ENCODE results near the gene ATOX1. TPM values are rescaled to one million over a fixed set of nuclear protein-coding genes. Genes with fewer than 3 reads are reported as not detected.

The ATOX1 gene
- total and polyA plus RNA-seq, 2 experiments from 2014 or later, result 118 to 134 TPM

DNA sequence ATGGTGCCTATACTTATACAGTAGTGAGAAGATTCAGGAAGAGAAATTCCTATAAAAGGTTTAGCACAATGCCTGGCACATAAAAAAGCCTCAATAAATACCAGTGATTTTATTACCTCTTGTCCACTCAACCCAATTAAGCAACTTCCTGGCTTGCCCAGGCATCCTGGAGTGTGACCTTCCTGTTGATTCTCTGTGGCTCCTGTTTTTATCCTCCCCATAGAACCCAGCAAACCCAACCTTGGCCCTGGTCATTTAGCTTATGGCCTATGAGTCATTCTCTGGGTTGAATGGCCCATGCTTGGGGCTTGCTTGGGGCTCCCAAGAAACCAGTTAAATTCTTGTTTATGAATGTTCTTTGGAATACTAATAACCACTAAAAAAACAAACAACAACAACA, 50.3 kb downstream of the ATOX1 start:
- no peak overlapping the region for H3K4me2 ChIP-seq
- H3F3A ChIP-seq (replicated peaks; ENCODE audit: low read depth), result no peaks in the 10 kb centered on the region
- H3K9me3 Mint-ChIP-seq, result no peaks in the 10 kb centered on the region
- H3K4me3 ChIP-seq, result no peak overlapping the region
- H3K4me1 Mint-ChIP-seq, result peaks cover 7% of the 10 kb centered on the region; the same call in 1 of the 3 replicates
- no peak overlapping the region for H3K27ac ChIP-seq (ENCODE audit: low read depth)
- no peaks in the 10 kb centered on the region for H3K27me3 ChIP-seq (ENCODE audit: insufficient read depth)
- TF ChIP-seq EZH2 (IDR thresholded peaks at IDR 0.05; ENCODE audit: low read depth, unreplicated experiment) (no peak), CREB1 (CRISPR knock-in tag; IDR thresholded peaks at IDR 0.05; ENCODE audit: low read depth) (no peak), JUNB (IDR thresholded peaks at IDR 0.05; ENCODE audit: unreplicated experiment) (no peak), ZNF114 (CRISPR knock-in tag; IDR thresholded peaks at IDR 0.05) (no peak), ZNF331 (CRISPR knock-in tag; IDR thresholded peaks at IDR 0.05; ENCODE audit: low read depth) (no peak), NANOG (IDR thresholded peaks at IDR 0.05; ENCODE audit: borderline replicate concordance) (no peak), POLR2AphosphoS5 (IDR thresholded peaks at IDR 0.05; ENCODE audit: low read depth) (no peak), EZH2phosphoT487 (IDR thresholded peaks at IDR 0.05; ENCODE audit: unreplicated experiment) (no peak), STAT1 (IDR thresholded peaks at IDR 0.05; ENCODE audit: unreplicated experiment) (no peak)
- TF ChIP-seq, protein P1, sequence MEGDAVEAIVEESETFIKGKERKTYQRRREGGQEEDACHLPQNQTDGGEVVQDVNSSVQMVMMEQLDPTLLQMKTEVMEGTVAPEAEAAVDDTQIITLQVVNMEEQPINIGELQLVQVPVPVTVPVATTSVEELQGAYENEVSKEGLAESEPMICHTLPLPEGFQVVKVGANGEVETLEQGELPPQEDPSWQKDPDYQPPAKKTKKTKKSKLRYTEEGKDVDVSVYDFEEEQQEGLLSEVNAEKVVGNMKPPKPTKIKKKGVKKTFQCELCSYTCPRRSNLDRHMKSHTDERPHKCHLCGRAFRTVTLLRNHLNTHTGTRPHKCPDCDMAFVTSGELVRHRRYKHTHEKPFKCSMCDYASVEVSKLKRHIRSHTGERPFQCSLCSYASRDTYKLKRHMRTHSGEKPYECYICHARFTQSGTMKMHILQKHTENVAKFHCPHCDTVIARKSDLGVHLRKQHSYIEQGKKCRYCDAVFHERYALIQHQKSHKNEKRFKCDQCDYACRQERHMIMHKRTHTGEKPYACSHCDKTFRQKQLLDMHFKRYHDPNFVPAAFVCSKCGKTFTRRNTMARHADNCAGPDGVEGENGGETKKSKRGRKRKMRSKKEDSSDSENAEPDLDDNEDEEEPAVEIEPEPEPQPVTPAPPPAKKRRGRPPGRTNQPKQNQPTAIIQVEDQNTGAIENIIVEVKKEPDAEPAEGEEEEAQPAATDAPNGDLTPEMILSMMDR (conservative IDR thresholded peaks at IDR 0.05; ENCODE audit: low read depth in 2 of 2), result no peak
- TF ChIP-seq, protein P2, sequence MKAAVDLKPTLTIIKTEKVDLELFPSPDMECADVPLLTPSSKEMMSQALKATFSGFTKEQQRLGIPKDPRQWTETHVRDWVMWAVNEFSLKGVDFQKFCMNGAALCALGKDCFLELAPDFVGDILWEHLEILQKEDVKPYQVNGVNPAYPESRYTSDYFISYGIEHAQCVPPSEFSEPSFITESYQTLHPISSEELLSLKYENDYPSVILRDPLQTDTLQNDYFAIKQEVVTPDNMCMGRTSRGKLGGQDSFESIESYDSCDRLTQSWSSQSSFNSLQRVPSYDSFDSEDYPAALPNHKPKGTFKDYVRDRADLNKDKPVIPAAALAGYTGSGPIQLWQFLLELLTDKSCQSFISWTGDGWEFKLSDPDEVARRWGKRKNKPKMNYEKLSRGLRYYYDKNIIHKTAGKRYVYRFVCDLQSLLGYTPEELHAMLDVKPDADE (IDR thresholded peaks at IDR 0.05), result no peak
- TF ChIP-seq, protein P3, sequence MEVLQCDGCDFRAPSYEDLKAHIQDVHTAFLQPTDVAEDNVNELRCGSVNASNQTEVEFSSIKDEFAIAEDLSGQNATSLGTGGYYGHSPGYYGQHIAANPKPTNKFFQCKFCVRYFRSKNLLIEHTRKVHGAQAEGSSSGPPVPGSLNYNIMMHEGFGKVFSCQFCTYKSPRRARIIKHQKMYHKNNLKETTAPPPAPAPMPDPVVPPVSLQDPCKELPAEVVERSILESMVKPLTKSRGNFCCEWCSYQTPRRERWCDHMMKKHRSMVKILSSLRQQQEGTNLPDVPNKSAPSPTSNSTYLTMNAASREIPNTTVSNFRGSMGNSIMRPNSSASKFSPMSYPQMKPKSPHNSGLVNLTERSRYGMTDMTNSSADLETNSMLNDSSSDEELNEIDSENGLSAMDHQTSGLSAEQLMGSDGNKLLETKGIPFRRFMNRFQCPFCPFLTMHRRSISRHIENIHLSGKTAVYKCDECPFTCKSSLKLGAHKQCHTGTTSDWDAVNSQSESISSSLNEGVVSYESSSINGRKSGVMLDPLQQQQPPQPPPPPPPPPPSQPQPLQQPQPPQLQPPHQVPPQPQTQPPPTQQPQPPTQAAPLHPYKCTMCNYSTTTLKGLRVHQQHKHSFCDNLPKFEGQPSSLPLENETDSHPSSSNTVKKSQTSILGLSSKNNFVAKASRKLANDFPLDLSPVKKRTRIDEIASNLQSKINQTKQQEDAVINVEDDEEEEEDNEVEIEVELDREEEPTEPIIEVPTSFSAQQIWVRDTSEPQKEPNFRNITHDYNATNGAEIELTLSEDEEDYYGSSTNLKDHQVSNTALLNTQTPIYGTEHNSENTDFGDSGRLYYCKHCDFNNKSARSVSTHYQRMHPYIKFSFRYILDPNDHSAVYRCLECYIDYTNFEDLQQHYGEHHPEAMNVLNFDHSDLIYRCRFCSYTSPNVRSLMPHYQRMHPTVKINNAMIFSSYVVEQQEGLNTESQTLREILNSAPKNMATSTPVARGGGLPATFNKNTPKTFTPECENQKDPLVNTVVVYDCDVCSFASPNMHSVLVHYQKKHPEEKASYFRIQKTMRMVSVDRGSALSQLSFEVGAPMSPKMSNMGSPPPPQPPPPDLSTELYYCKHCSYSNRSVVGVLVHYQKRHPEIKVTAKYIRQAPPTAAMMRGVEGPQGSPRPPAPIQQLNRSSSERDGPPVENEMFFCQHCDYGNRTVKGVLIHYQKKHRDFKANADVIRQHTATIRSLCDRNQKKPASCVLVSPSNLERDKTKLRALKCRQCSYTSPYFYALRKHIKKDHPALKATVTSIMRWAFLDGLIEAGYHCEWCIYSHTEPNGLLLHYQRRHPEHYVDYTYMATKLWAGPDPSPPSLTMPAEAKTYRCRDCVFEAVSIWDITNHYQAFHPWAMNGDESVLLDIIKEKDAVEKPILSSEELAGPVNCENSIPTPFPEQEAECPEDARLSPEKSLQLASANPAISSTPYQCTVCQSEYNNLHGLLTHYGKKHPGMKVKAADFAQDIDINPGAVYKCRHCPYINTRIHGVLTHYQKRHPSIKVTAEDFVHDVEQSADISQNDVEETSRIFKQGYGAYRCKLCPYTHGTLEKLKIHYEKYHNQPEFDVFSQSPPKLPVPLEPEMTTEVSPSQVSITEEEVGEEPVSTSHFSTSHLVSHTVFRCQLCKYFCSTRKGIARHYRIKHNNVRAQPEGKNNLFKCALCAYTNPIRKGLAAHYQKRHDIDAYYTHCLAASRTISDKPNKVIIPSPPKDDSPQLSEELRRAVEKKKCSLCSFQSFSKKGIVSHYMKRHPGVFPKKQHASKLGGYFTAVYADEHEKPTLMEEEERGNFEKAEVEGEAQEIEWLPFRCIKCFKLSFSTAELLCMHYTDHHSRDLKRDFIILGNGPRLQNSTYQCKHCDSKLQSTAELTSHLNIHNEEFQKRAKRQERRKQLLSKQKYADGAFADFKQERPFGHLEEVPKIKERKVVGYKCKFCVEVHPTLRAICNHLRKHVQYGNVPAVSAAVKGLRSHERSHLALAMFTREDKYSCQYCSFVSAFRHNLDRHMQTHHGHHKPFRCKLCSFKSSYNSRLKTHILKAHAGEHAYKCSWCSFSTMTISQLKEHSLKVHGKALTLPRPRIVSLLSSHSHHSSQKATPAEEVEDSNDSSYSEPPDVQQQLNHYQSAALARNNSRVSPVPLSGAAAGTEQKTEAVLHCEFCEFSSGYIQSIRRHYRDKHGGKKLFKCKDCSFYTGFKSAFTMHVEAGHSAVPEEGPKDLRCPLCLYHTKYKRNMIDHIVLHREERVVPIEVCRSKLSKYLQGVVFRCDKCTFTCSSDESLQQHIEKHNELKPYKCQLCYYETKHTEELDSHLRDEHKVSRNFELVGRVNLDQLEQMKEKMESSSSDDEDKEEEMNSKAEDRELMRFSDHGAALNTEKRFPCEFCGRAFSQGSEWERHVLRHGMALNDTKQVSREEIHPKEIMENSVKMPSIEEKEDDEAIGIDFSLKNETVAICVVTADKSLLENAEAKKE (CRISPR knock-in tag; IDR thresholded peaks at IDR 0.05), result no peak
- TF ChIP-seq, protein P4, sequence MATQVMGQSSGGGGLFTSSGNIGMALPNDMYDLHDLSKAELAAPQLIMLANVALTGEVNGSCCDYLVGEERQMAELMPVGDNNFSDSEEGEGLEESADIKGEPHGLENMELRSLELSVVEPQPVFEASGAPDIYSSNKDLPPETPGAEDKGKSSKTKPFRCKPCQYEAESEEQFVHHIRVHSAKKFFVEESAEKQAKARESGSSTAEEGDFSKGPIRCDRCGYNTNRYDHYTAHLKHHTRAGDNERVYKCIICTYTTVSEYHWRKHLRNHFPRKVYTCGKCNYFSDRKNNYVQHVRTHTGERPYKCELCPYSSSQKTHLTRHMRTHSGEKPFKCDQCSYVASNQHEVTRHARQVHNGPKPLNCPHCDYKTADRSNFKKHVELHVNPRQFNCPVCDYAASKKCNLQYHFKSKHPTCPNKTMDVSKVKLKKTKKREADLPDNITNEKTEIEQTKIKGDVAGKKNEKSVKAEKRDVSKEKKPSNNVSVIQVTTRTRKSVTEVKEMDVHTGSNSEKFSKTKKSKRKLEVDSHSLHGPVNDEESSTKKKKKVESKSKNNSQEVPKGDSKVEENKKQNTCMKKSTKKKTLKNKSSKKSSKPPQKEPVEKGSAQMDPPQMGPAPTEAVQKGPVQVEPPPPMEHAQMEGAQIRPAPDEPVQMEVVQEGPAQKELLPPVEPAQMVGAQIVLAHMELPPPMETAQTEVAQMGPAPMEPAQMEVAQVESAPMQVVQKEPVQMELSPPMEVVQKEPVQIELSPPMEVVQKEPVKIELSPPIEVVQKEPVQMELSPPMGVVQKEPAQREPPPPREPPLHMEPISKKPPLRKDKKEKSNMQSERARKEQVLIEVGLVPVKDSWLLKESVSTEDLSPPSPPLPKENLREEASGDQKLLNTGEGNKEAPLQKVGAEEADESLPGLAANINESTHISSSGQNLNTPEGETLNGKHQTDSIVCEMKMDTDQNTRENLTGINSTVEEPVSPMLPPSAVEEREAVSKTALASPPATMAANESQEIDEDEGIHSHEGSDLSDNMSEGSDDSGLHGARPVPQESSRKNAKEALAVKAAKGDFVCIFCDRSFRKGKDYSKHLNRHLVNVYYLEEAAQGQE (IDR thresholded peaks at IDR 0.05; ENCODE audit: unreplicated experiment), result no peak
- no peaks in the 10 kb centered on the region for H3K9me2 ChIP-seq (ENCODE audit: insufficient read depth)
- H2AFZ ChIP-seq, result no peak overlapping the region
- no peaks in the 10 kb centered on the region for H3K79me2 ChIP-seq (replicated peaks; ENCODE audit: insufficient read depth)
- H3K36me3 Mint-ChIP-seq (ENCODE audit: low read depth), result no peaks in the 10 kb centered on the region; the same call in 2 of the 3 replicates
- no peaks in the 10 kb centered on the region for H4K20me1 ChIP-seq (replicated peaks; ENCODE audit: insufficient read depth)
- ATAC-seq (no peak), DNase-seq (ENCODE audit: low spot score) (no peak)
- no peak overlapping the region for H3K27ac Mint-ChIP-seq
- H3K27me3 Mint-ChIP-seq (ENCODE audit: insufficient read depth, low read depth, poor library complexity), result no peaks in the 10 kb centered on the region
- no peak overlapping the region for H3K4me3 Mint-ChIP-seq
- H3K4me1 ChIP-seq (ENCODE audit: insufficient read depth), result no peaks in the 10 kb centered on the region
- H3K36me3 ChIP-seq (ENCODE audit: insufficient read depth), result no peaks in the 10 kb centered on the region

All from GM23338 (cell line).